Stomach (tissue), 19 donors: ENCODE results near the gene GRIK2. TPM values are rescaled to one million over a fixed set of nuclear protein-coding genes. Genes with fewer than 3 reads are reported as not detected.
"Not testable (repeated sequence)": the region's sequence is repeated elsewhere in the genome, so short reads cannot be mapped to it uniquely, and the experiment has no call there.

ENCODE experiments used
- DNase-seq, 2 donors: peaks; one replicate each; pipeline versions ENCODE4 v3.0.0 to v3.0.0-alpha.2; 2013 to 2019
- H3K27ac ChIP-seq, 5 donors: fragments of 200-600 bp in 4 of 5; sonication (generic) in 4 of 5; one replicate each; pipeline ENCODE4 v1.5.1; 2013 to 2019; ENCODE audit warnings: mild to moderate bottlenecking in 1 of 5, moderate library complexity in 1 of 5
- H3K27me3 ChIP-seq, 3 donors: fragments of 200-600 bp; sonication (generic); one replicate each; pipeline ENCODE4 v1.5.1; 2017 to 2019; ENCODE audit warnings: mixed run types in 1 of 3
- H3K36me3 ChIP-seq, 4 donors: fragments of 200-600 bp; sonication (generic); 1 replicate in 3 of 4; 2 replicates in 1 of 4; pipeline ENCODE4 v1.5.1; 2016 to 2019
- H3K4me1 ChIP-seq, 4 donors: fragments of 200-600 bp; sonication (generic); one replicate each; pipeline ENCODE4 v1.5.1; 2016 to 2019
- H3K4me3 ChIP-seq, 4 donors: fragments of 200-600 bp; sonication (generic) in 3 of 4; one replicate each; pipeline ENCODE4 v1.5.1; 2016 to 2019; ENCODE audit warnings: mild to moderate bottlenecking in 1 of 4
- H3K9me3 ChIP-seq, 4 donors: fragments of 200-600 bp; sonication (generic); one replicate each; pipeline ENCODE4 v1.5.1; 2016 to 2019
- EP300 ChIP-seq: sonication (generic); formaldehyde crosslinking; IDR thresholded peaks from one replicate; pipeline ENCODE4 v1.6.1; 2017; ENCODE audit warnings: antibody characterized with exemption
- POLR2A ChIP-seq, 4 donors: fragments of 450-650 bp; IDR thresholded peaks; one replicate each; pipeline ENCODE4 v1.6.1; 2016; ENCODE audit warnings: antibody characterized with exemption in 4 of 4, control low read depth in 2 of 4, mild to moderate bottlenecking in 1 of 4, moderate library complexity in 1 of 4
- POLR2AphosphoS5 ChIP-seq, 3 donors: sonication (generic); formaldehyde crosslinking; IDR thresholded peaks; one replicate each; pipeline ENCODE4 v1.6.1; 2016; ENCODE audit warnings: antibody characterized with exemption in 3 of 3
- WGBS, 5 donors: extraction: QIAGEN DNeasy Blood & Tissue Kit in 3 of 5; methylation state at CpG; one replicate each; pipeline versions ENCODE4 v1.1.5 to v1.1.7; 2013 to 2018; 5-methylcytosine and 5-hydroxymethylcytosine counted together
- intact Hi-C: fragments of 100-400 bp; cut with DNase I; formaldehyde crosslinking; loops from one replicate; pipeline ENCODE4 v1.15.1; 2023; ENCODE audit warnings: low total_unique reads
- long read RNA-seq, 10 donors: transcript quantifications; one replicate each; lab custom pipeline, GENCODE V29; 2026
- polyA plus RNA-seq, 3 donors: library from polyadenylated mRNA; stranded (reverse); fragments of 200-250 nt; gene quantifications; one replicate each; pipeline ENCODE4 v1.2.3, GENCODE V29; 2013
- total RNA-seq, 5 donors: library from RNA; depleted of rRNA; stranded (reverse); fragments of >200 nt; gene quantifications; one replicate each; pipeline versions ENCODE4 v1.1.0 to v1.2.3, GENCODE V29; 2014 to 2016
- TF ChIP-seq, protein P1 (sequence below), 7 experiments: fragments of 450-650 bp in 4 of 7; fragments of 200-600 bp in 3 of 7; sonication (generic) in 3 of 7; IDR thresholded peaks; one replicate each; pipeline ENCODE4 v1.5.1; 2016 to 2019; ENCODE audit warnings: antibody characterized with exemption in 7 of 7, control low read depth in 2 of 7, mild to moderate bottlenecking in 1 of 7
- donor health status: healthy with polysubstance abuse.
- donor health status: Bipolar disorder and iron deficiency.
- donor health status: healthy.

The GRIK2 gene
- 1 to 10 TPM in 1 of 5 donors, under 1 TPM in 2, not detected in 2; 0.45 to 7.7 (median 0.72) TPM for total RNA-seq
- polyA plus RNA-seq, result under 1 TPM in 2 of 3 donors, not detected in 1; 0.06 to 0.50 TPM
- long read RNA-seq, donor 1, result 0 reads
- long read RNA-seq, donor 2, result 0 reads
- long read RNA-seq, donor 3, result 0 reads
- long read RNA-seq, donor 4, result 0 reads
- long read RNA-seq, donor 5, result 0 reads
- long read RNA-seq, donor 6, partial matches to known transcripts, result 0 of 1 reads
- long read RNA-seq, donor 6, other reads (novel, unspliced or antisense), result 0 of 1 reads
- long read RNA-seq, donor 7, result 0 reads
- long read RNA-seq, donor 8, partial matches to known transcripts, result 0 of 1 reads
- long read RNA-seq, donor 8, other reads (novel, unspliced or antisense), result 0 of 1 reads
- long read RNA-seq, donor 9, result 0 reads
- long read RNA-seq, donor 10, full-length matches to known transcripts, result 1 of 1 reads
- long read RNA-seq, donor 10, partial matches to known transcripts, result 0 of 1 reads
- long read RNA-seq, donor 10, other reads (novel, unspliced or antisense), result 0 of 1 reads

DNA sequence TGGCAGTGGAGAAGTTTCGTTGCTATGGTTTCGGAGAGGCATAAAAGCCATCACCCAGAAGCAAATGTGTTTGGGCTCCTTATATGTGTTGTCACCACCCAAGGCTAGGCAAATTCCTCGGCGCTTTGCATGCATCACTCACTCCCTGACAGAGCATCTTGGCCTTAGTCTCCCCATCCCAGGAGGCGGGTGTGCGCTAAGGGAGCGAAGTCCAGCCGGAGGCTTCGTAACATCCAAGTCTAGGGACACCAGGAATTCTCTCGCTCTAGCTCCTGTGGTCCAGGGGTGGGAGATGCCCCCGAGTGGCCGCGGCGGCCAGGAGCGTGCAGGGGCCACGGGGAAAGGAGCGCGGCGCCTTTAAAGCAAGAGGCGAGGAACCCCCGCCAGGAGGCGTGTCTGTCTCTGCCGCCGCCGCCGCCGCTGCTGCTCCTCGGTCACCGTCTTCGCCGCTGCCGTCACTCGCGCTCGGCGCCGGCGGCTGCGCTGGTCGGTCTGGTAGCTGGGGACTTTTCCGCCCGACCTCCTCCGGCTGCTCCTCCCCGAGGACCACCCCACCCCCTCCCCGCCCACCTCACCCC, at the start of gene GRIK2:
Gene GRIK2 (plus strand): TSS at position 458 of the 578 bp plus-strand sequence.
- H3K9me3 ChIP-seq, result no peaks in the 10 kb centered on the region
- peaks cover 11 to 73% (median 33%) of the 10 kb centered on the region in 3 donors for H3K27me3 ChIP-seq
- H3K36me3 ChIP-seq, result no peaks in the 10 kb centered on the region
- intact Hi-C loops, result no loop called here
- peak within 1 kb of the TSS in 1 of 5 donors; percentile 9 for H3K27ac ChIP-seq
- 1 to 6% (median 2%) methylated on average over 10 to 45 of the region's 45 CpGs for WGBS, 5 donors
- TF ChIP-seq POLR2AphosphoS5 (IDR thresholded peaks at IDR 0.05) (no peak), EP300 (no peak), POLR2A (IDR thresholded peaks at IDR 0.05) (no peak)
- TF ChIP-seq, protein P1, sequence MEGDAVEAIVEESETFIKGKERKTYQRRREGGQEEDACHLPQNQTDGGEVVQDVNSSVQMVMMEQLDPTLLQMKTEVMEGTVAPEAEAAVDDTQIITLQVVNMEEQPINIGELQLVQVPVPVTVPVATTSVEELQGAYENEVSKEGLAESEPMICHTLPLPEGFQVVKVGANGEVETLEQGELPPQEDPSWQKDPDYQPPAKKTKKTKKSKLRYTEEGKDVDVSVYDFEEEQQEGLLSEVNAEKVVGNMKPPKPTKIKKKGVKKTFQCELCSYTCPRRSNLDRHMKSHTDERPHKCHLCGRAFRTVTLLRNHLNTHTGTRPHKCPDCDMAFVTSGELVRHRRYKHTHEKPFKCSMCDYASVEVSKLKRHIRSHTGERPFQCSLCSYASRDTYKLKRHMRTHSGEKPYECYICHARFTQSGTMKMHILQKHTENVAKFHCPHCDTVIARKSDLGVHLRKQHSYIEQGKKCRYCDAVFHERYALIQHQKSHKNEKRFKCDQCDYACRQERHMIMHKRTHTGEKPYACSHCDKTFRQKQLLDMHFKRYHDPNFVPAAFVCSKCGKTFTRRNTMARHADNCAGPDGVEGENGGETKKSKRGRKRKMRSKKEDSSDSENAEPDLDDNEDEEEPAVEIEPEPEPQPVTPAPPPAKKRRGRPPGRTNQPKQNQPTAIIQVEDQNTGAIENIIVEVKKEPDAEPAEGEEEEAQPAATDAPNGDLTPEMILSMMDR (IDR thresholded peaks at IDR 0.05), result no peak
- DNase-seq, result peak in 1 of 2 donors; percentile 77
- peaks cover 7 to 25% (median 20%) of the 10 kb centered on the region in 4 donors for H3K4me1 ChIP-seq
- H3K4me3 ChIP-seq, result peak within 1 kb of the TSS; percentile 42 to 58 (median 50)

DNA sequence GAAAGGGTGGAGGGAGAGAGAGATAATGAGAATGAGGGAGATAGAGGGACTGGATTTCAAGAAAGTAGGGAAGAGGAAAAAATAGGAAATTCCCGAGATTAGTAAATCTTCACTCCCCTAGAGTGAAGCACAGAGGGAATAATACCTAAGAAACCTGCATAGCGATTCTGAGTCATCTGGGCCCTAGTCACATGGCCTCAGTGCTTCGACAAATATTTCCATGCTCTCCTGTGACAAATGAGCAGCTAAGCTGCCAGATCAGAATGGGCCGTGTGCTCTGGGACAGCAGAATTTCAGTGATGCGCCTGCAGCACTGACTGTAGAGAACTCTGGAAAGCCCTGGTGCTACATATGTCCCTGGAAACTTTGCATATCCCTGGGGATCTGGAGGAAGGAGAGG, 48.6 kb upstream of the GRIK2 start:
- TF ChIP-seq POLR2AphosphoS5 (IDR thresholded peaks at IDR 0.05) (no peak), POLR2A (IDR thresholded peaks at IDR 0.05) (no peak), EP300 (no peak)
- TF ChIP-seq, protein P1 (IDR thresholded peaks at IDR 0.05), result no peak
- WGBS, 5 donors, result 51 to 73% (median 60%) methylated on average over 5 of the region's 5 CpGs
- no peaks in the 10 kb centered on the region for H3K4me1 ChIP-seq
- no peaks in the 10 kb centered on the region for H3K27me3 ChIP-seq
- intact Hi-C loops, result no loop called here
- no peak overlapping the region for H3K27ac ChIP-seq
- no peaks in the 10 kb centered on the region for H3K36me3 ChIP-seq
- no peak overlapping the region for H3K4me3 ChIP-seq
- DNase-seq, result no peak
- H3K9me3 ChIP-seq, result peaks cover 0 to 5% (median 1%) of the 10 kb centered on the region in 4 donors

DNA sequence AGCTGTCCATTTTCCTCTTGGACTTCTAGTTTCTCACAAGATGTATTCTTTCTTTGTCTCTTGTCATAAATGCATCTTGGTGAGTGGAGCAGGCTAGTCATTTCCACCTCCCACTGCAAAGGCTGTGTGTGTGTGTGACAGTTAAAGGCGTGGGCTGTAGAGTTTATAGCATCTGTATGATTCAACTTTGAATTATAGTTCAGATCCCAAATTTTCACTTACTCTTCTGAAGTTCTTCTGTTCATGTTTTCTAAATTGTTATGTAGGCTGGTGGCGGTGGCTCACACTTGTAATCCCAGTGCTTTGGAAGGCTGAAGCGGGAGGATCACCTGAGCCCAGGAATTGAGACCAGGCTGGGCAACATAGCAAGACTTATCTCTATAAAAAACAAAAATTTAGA, 44.7 kb upstream of the GRIK2 start:
- Histone ChIP-seq H3K27me3 (no peaks in the 10 kb centered on the region), H3K9me3 (no peaks in the 10 kb centered on the region), H3K27ac (no peak overlapping the region), H3K36me3 (no peaks in the 10 kb centered on the region), H3K4me1 (no peaks in the 10 kb centered on the region), H3K4me3 (no peak overlapping the region)
- intact Hi-C loops, result no loop called here
- 84 to 97% (median 93%) methylated on average over 3 of the region's 3 CpGs for WGBS, 5 donors
- TF ChIP-seq POLR2A (IDR thresholded peaks at IDR 0.05), result no peak
- TF ChIP-seq EP300, result no peak
- TF ChIP-seq, protein P1 (IDR thresholded peaks at IDR 0.05), result no peak
- no peak for TF ChIP-seq POLR2AphosphoS5 (IDR thresholded peaks at IDR 0.05)
- no peak for DNase-seq

DNA sequence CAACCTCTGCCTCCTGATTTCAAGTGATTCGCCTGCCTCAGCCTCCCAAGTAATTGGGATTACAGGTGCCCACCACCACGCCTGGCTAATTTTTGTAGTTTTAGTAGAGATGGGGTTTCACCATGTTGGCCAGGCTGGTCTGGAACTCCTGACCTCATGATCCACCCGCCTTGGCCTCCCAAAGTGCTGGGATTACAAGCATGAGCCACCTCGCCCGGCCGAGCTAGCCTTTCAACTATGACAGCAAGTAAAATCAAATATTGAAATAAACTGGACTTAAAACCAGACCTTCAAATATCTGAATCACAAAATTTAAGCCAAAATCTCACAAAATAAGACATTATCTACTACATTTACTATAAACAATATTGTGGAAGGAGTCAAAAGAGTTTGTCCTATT, 42.9 kb upstream of the GRIK2 start:
- 79 to 94% (median 87%) methylated on average over 6 of the region's 6 CpGs for WGBS, 5 donors
- H3K9me3 ChIP-seq, DNase-seq: not testable (repeated sequence)

More for the DNA sequence above, 42.9 kb upstream of the GRIK2 start:
- intact Hi-C loops, H3K4me3 ChIP-seq, H3K36me3 ChIP-seq, H3K27ac ChIP-seq, H3K4me1 ChIP-seq, H3K27me3 ChIP-seq: not testable (repeated sequence)
